K562 (cell line): ENCODE results near the gene SBF1. TPM values are rescaled to one million over a fixed set of nuclear protein-coding genes. Genes with fewer than 3 reads are reported as not detected.

ENCODE experiments used
- ATAC-seq: fragments of 200-7000 bp; cut with Tn5 transposase; 3 replicates; pipeline ENCODE4 v1.9.1; 2020; ENCODE audit warnings: moderate library complexity
- BruUV-seq: library from RNA; stranded (reverse); fragments of 400-500 nt; replicated peaks from 2 replicates; lab custom pipeline; 2021; lab: Mats Ljungman, UMichigan
- CTCF ChIA-PET: fragments of 300-600 bp; formaldehyde crosslinking; extraction: SDS; loops from one replicate; lab custom pipeline; 2021; ENCODE audit warnings: low intra/inter-chr PET ratio; lab: Yijun Ruan, JAX
- POLR2A ChIA-PET: fragments of 300-600, 350-650 bp; sonication (Branson Sonifier 250); formaldehyde crosslinking; extraction: SDS; loops from one replicate; lab custom pipeline; 2021; ENCODE audit warnings: antibody characterized with exemption, inconsistent platforms; lab: Yijun Ruan, JAX
- DNase-seq, 4 experiments: peaks; one replicate each; pipeline versions ENCODE4 v3.0.0 to v3.0.0-alpha.2; 2011 to 2018; ENCODE audit warnings: low spot score in 3 of 4, mixed read lengths in 3 of 4; ENCODE audit errors: extremely low read depth in 1 of 4
- FAIRE-seq: peaks from 2 replicates; lab custom pipeline; 2011; peaks lifted over from hg19 to GRCh38; lab: Jason Lieb, UNC
- H2AFZ ChIP-seq: 2 replicates; pipeline ENCODE4 v1.6.0; 2011; ENCODE audit warnings: low read depth, low read length, control low read depth, inconsistent platforms
- H3K27ac ChIP-seq: fragments of 200-600 bp; 3 replicates; pipeline ENCODE4 v1.8.0; 2011; ENCODE audit warnings: low read depth, mild to moderate bottlenecking, control low read depth, inconsistent platforms, low read length, moderate library complexity, mixed read lengths; ENCODE audit errors: extremely low read depth
- H3K27me3 ChIP-seq, 2 experiments: fragments of 300-600 bp in 1 of 2; 2 replicates in 1 of 2; 3 replicates in 1 of 2; pipeline versions ENCODE4 v1.6.0 to v1.8.0; 2011; ENCODE audit warnings: inconsistent platforms in 2 of 2, low read length in 2 of 2, mild to moderate bottlenecking in 1 of 2, mixed read lengths in 1 of 2, moderate library complexity in 1 of 2; ENCODE audit not compliant: control insufficient read depth in 2 of 2, insufficient read depth in 2 of 2
- H3K36me3 ChIP-seq: fragments of 300-600 bp; 3 replicates; pipeline ENCODE4 v1.8.0; 2011; ENCODE audit warnings: mild to moderate bottlenecking, low read length, inconsistent platforms; ENCODE audit not compliant: control insufficient read depth, insufficient read depth
- H3K4me1 ChIP-seq, 2 experiments: fragments of 200-600 bp in 1 of 2; replicated peaks in 1 of 2; 2 replicates in 1 of 2; 3 replicates in 1 of 2; pipeline versions ENCODE4 v1.5.1 to v1.8.0; 2011; ENCODE audit warnings: inconsistent platforms in 2 of 2, low read length in 2 of 2, mild to moderate bottlenecking in 1 of 2, mixed read lengths in 1 of 2, moderate library complexity in 1 of 2; ENCODE audit not compliant: control insufficient read depth in 2 of 2, insufficient read depth in 2 of 2
- H3K4me2 ChIP-seq: 2 replicates; pipeline ENCODE4 v1.6.1; 2011; ENCODE audit warnings: low read length, control low read depth, inconsistent platforms, mixed read lengths; ENCODE audit not compliant: insufficient read depth
- H3K4me3 ChIP-seq: fragments of 200-600 bp; sonication (generic), shearing (Covaris generic); 2 replicates; pipeline ENCODE4 v1.5.1; 2016; ENCODE audit warnings: control low read depth, inconsistent platforms
- H3K79me2 ChIP-seq: fragments of 200-600 bp; 3 replicates; pipeline ENCODE4 v1.8.0; 2011; ENCODE audit warnings: low read length, inconsistent platforms; ENCODE audit not compliant: control insufficient read depth, insufficient read depth
- H3K9ac ChIP-seq, 2 experiments: 2 replicates each; pipeline versions ENCODE4 v1.6.0 to v1.6.1; 2011; ENCODE audit warnings: low read depth in 2 of 2, low read length in 2 of 2, control low read depth in 1 of 2, inconsistent platforms in 1 of 2, mild to moderate bottlenecking in 1 of 2, mixed read lengths in 1 of 2; ENCODE audit not compliant: insufficient read depth in 1 of 2
- H3K9me1 ChIP-seq: one replicate; pipeline ENCODE4 v1.6.0; 2011; ENCODE audit warnings: inconsistent platforms, mild to moderate bottlenecking, low read length, moderate library complexity; ENCODE audit not compliant: control insufficient read depth, insufficient read depth
- H3K9me3 ChIP-seq: replicated peaks from 2 replicates; pipeline ENCODE4 v1.5.1; 2011; ENCODE audit warnings: low read depth, low read length, inconsistent platforms; ENCODE audit not compliant: control insufficient read depth, insufficient read depth
- H4K20me1 ChIP-seq: replicated peaks from 2 replicates; pipeline ENCODE4 v1.6.1; 2011; ENCODE audit warnings: low read length, inconsistent platforms, mixed read lengths; ENCODE audit not compliant: control insufficient read depth, insufficient read depth
- CHD4 ChIP-seq: fragments of 200-600 bp; sonication (generic); IDR thresholded peaks from 3 replicates; pipeline ENCODE4 v1.6.1; 2012; ENCODE audit warnings: low read depth, mild to moderate bottlenecking, mixed read lengths, low read length, inconsistent platforms; ENCODE audit not compliant: insufficient read depth, insufficient replicate concordance, poor library complexity, severe bottlenecking
- POLR2G ChIP-seq: fragments of 200-400 bp; formaldehyde crosslinking; IDR thresholded peaks from 2 replicates; pipeline ENCODE4 v1.6.1; 2017; ENCODE audit warnings: low read depth, mild to moderate bottlenecking, antibody characterized with exemption, low read length, moderate library complexity
- SPI1 ChIP-seq: IDR thresholded peaks from 2 replicates; pipeline ENCODE4 v1.6.1; 2011; ENCODE audit warnings: low read depth, low read length, control low read depth, borderline replicate concordance
- ZNF76 ChIP-seq: fragments of 250-450 bp; sonication (Bioruptor Pico); IDR thresholded peaks from 2 replicates; pipeline ENCODE4 v1.4.0; 2020; ENCODE audit warnings: mild to moderate bottlenecking, moderate library complexity, borderline replicate concordance
- WGBS: fragments of 100-300 bp; shearing (Covaris generic); methylation state at CpG from one replicate; pipeline ENCODE4 v1.1.6; 2016; ENCODE audit warnings: low coverage, mixed read lengths; ENCODE audit not compliant: insufficient coverage; ENCODE audit errors: missing lambda C conversion rate; 5-methylcytosine and 5-hydroxymethylcytosine counted together
- in situ Hi-C: fragments of 300-500 bp; cut with MboI; formaldehyde crosslinking; loops from 4 replicates; pipeline ENCODE4 v1.15.0; 2018; ENCODE audit warnings: inconsistent platforms, mixed read lengths
- intact Hi-C: fragments of 100-400 bp; cut with micrococcal nuclease; formaldehyde crosslinking; loops from 2 replicates; pipeline ENCODE4 v1.14.2; 2022
- polyA plus RNA-seq, 8 experiments: library from polyadenylated mRNA; depleted of rRNA in 4 of 8; stranded (reverse) in 5 of 8; unstranded in 3 of 8; fragments of >200 nt; fragmentation: Nextera tagmentation in 2 of 8; fragmentation: Illumina TruSeq in 1 of 8; extraction: Ambion mirVana in 2 of 8; extraction: Trizol in 1 of 8; gene quantifications; 2 replicates each; pipeline versions ENCODE4 v1.2.1 to v1.2.3, GENCODE V29; 2011 to 2014; ENCODE audit warnings: inconsistent platforms in 1 of 8, missing spikeins in 1 of 8
- total RNA-seq, 7 experiments: library from RNA; depleted of rRNA in 6 of 7; stranded (reverse); fragments of >200 nt in 6 of 7; fragmentation: Illumina TruSeq in 2 of 7; extraction: Trizol in 2 of 7; gene quantifications; 2 replicates each; pipeline versions ENCODE4 v1.2.1 to v1.2.3, GENCODE V29; 2011 to 2021; ENCODE audit warnings: low replicate concordance in 1 of 7

Gene SBF1
- total and polyA plus RNA-seq, 9 of the 15 experiments (the other 6 are each of a cell fraction or from before 2014, with no cell fraction given) = 0.44 to 50.4 (median 11.4) TPM

- TF ChIP-seq CHD4 = no peak
- peak; percentile 6; the same call in 1 of the 2 replicates for TF ChIP-seq POLR2G
- TF ChIP-seq ZNF76 (CRISPR knock-in tag) = no peak
- H3K9ac ChIP-seq = no peak overlapping the region; a peak in 1 of 4 replicates
- no peaks in the 10 kb centered on the region for H3K79me2 ChIP-seq
- no peak overlapping the region for H2AFZ ChIP-seq
- no peaks in the 10 kb centered on the region for H3K9me1 ChIP-seq
- no TSS peak for BruUV-seq
- ChIA-PET CTCF (no interaction called here), POLR2A (interaction anchor here (0.7 to 1.1 kb wide), 2 partner anchors 12 to 19 kb away, joined by 3 read pairs; no protein-coding TSS in a partner anchor)
- peaks cover 74% of the 10 kb centered on the region; the same call in 1 of the 3 replicates for H3K36me3 ChIP-seq
- H3K27me3 ChIP-seq = no peaks in the 10 kb centered on the region
- FAIRE-seq (no peak), ATAC-seq (no peak), DNase-seq (no peak)
- peaks cover 0 to 36% of the 10 kb centered on the region in 2 experiments; a peak in 2 of 5 replicates for H3K4me1 ChIP-seq
- intact Hi-C loops (no loop called here), in situ Hi-C loops (no loop called here)
- no peaks in the 10 kb centered on the region for H4K20me1 ChIP-seq
- no peak overlapping the region for H3K4me3 ChIP-seq
- no peak overlapping the region for H3K27ac ChIP-seq
- H3K4me2 ChIP-seq = no peak overlapping the region
- WGBS = 89% methylated on average over 5 of the region's 15 CpGs
- no peaks in the 10 kb centered on the region for H3K9me3 ChIP-seq
Measured at GRCh38 chr22:50443197-50443596, 31.6 kb downstream of the SBF1 start.

DNA sequence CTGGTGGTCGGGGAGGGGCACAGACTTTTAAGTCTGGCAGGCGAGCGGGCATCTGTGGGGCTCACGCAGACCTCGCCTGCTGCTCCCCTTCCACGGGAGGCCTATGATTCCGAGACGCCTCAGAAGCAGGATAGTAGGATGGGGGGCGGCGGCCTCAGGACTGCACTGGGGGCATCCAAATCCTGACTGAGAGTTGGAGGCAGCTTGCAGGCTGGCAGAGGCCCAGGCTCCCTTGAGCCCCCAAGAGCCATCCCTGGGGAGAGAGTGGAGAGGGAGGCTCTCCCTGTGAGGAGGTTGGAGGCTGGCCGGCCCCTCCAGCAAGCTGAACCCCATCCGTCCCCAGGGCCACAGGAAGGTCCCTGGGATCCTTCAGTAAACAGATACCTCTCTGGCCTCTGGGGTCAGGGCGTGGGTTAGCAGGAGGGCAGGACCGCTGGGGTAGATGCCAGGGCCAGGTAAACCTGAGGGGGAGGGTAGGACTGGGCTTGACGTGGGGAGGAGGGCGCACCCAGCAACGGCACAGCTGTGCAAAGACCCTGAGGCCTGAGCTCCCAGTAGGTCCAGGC is 33.3 kb downstream of the SBF1 start:
- Histone ChIP-seq H3K4me2 (no peak overlapping the region), H2AFZ (no peak overlapping the region)
- CTCF ChIA-PET = no interaction called here
- FAIRE-seq = no peak
- TF ChIP-seq POLR2G = peak; percentile 33; the same call in 1 of the 2 replicates
- no peak for TF ChIP-seq SPI1
- TF ChIP-seq, all 486 proteins: peak for 1
- H3K36me3 ChIP-seq = peaks cover 67% of the 10 kb centered on the region; the same call in 1 of the 3 replicates
- WGBS = 97% methylated on average over 6 of the region's 17 CpGs
- no peak overlapping the region for H3K4me3 ChIP-seq
- DNase-seq (no peak), ATAC-seq (no peak)
- H3K27me3 ChIP-seq = no peaks in the 10 kb centered on the region
- POLR2A ChIA-PET = interaction anchor here (0.7 kb wide), 2 partner anchors 13 to 42 kb away, joined by 3 read pairs; no protein-coding TSS in a partner anchor
- H3K9me3 ChIP-seq = no peaks in the 10 kb centered on the region
- peaks cover 0 to 29% of the 10 kb centered on the region in 2 experiments; a peak in 2 of 5 replicates for H3K4me1 ChIP-seq
- intact Hi-C loops = no loop called here
- H3K79me2 ChIP-seq = no peaks in the 10 kb centered on the region
- BruUV-seq = no TSS peak
- in situ Hi-C loops = no loop called here
- H4K20me1 ChIP-seq = no peaks in the 10 kb centered on the region
- H3K27ac ChIP-seq = no peak overlapping the region
- H3K9ac ChIP-seq = no peak overlapping the region
- H3K9me1 ChIP-seq = no peaks in the 10 kb centered on the region
